Stimulated activated naive CD8-positive, alpha-beta T cell treated with anti-CD3 and anti-CD28 coated beads, Interleukin-15, amount 100 ng/mL, for 72 hours (primary cell): ENCODE results near the gene FAM120C.

Experiments
- ATAC-seq: fragments of 150-1000 bp; cut with Tn5 transposase; 2 replicates; pipeline ENCODE4 v1.10.0; 2021; ENCODE audit warnings: mild to moderate bottlenecking, moderate library complexity
- DNase-seq, 2 donors: peaks; one replicate each; pipeline ENCODE4 v3.0.0; 2021 to 2022
- H3K27ac Mint-ChIP-seq, 2 donors: one replicate each; pipeline ENCODE4 v1.8.0; 2022; ENCODE audit warnings: mild to moderate bottlenecking in 2 of 2, mixed read lengths in 2 of 2, moderate library complexity in 2 of 2
- H3K27me3 Mint-ChIP-seq: one replicate; pipeline ENCODE4 v1.8.0; 2022; ENCODE audit warnings: mixed read lengths
- H3K4me1 Mint-ChIP-seq: one replicate; pipeline ENCODE4 v1.8.0; 2022; ENCODE audit warnings: mild to moderate bottlenecking, mixed read lengths
- H3K4me3 Mint-ChIP-seq, 2 donors: one replicate each; pipeline ENCODE4 v1.8.0; 2022; ENCODE audit warnings: mild to moderate bottlenecking in 2 of 2, mixed read lengths in 2 of 2, moderate library complexity in 1 of 2
- H3K9me3 Mint-ChIP-seq, 2 donors: one replicate each; pipeline ENCODE4 v1.8.0; 2022; ENCODE audit warnings: mixed read lengths in 2 of 2

FAM120C gene

GRCh38 chrX:54173791-54174190 lies 9.3 kb downstream of the FAM120C start:
- Mint-ChIP-seq H3K27me3 (no peaks in the 10 kb centered on the region), H3K4me3 (no peak overlapping the region), H3K9me3 (peaks cover 0 to 4% of the 10 kb centered on the region in 2 donors), H3K27ac (peak overlapping the region in 1 of 2 donors; percentile 90), H3K4me1 (peaks cover 18% of the 10 kb centered on the region)
- no peak for DNase-seq
- ATAC-seq: no peak

- DNase-seq: no peak
- Mint-ChIP-seq H3K9me3 (peaks cover 0 to 4% of the 10 kb centered on the region in 2 donors), H3K27me3 (no peaks in the 10 kb centered on the region), H3K4me1 (peaks cover 10% of the 10 kb centered on the region), H3K4me3 (no peak overlapping the region), H3K27ac (no peak overlapping the region)
- no peak for ATAC-seq
Measured at GRCh38 chrX:54172455-54172854, 10.6 kb downstream of the FAM120C start.

- H3K4me1 Mint-ChIP-seq: peaks cover 2% of the 10 kb centered on the region
- H3K27ac Mint-ChIP-seq: no peak overlapping the region
- H3K27me3 Mint-ChIP-seq: no peaks in the 10 kb centered on the region
- ATAC-seq (no peak), DNase-seq (no peak)
- H3K9me3 Mint-ChIP-seq: peaks cover 0 to 4% of the 10 kb centered on the region in 2 donors
- no peak overlapping the region for H3K4me3 Mint-ChIP-seq
Measured at GRCh38 chrX:54171527-54172250, 11.4 kb downstream of the FAM120C start.

GRCh38 chrX:54171091-54171490 lies 12.0 kb downstream of the FAM120C start:
- H3K9me3 Mint-ChIP-seq: peaks cover 0 to 4% of the 10 kb centered on the region in 2 donors

GRCh38 chrX:54166915-54167314 lies 16.1 kb downstream of the FAM120C start:
- Mint-ChIP-seq H3K9me3 (no peaks in the 10 kb centered on the region), H3K4me1 (no peaks in the 10 kb centered on the region), H3K27me3 (no peaks in the 10 kb centered on the region), H3K27ac (no peak overlapping the region), H3K4me3 (no peak overlapping the region)
- DNase-seq: no peak
- ATAC-seq: no peak

More at GRCh38 chrX:54171091-54171490, 12.0 kb downstream of the FAM120C start:
- Mint-ChIP-seq H3K4me3 (no peak overlapping the region), H3K4me1 (no peaks in the 10 kb centered on the region), H3K27ac (no peak overlapping the region), H3K27me3 (no peaks in the 10 kb centered on the region)
- no peak for DNase-seq
- ATAC-seq: no peak

- H3K27ac Mint-ChIP-seq: no peak overlapping the region
- peaks cover 5% of the 10 kb centered on the region for H3K4me1 Mint-ChIP-seq
- DNase-seq: no peak
Measured at GRCh38 chrX:54157561-54157960, 25.5 kb downstream of the FAM120C start.

GRCh38 chrX:54134269-54134668 lies 48.8 kb downstream of the FAM120C start:
- H3K9me3 Mint-ChIP-seq: no peaks in the 10 kb centered on the region
- no peak overlapping the region for H3K4me3 Mint-ChIP-seq
- ATAC-seq: no peak
- no peak for DNase-seq
- no peaks in the 10 kb centered on the region for H3K27me3 Mint-ChIP-seq
- no peaks in the 10 kb centered on the region for H3K4me1 Mint-ChIP-seq
- H3K27ac Mint-ChIP-seq: no peak overlapping the region

More at GRCh38 chrX:54157561-54157960, 25.5 kb downstream of the FAM120C start:
- Mint-ChIP-seq H3K9me3 (no peaks in the 10 kb centered on the region), H3K27me3 (no peaks in the 10 kb centered on the region), H3K4me3 (no peak overlapping the region)
- no peak for ATAC-seq

- no peaks in the 10 kb centered on the region for H3K27me3 Mint-ChIP-seq
- no peaks in the 10 kb centered on the region for H3K4me1 Mint-ChIP-seq
- DNase-seq (no peak), ATAC-seq (no peak)
- H3K9me3 Mint-ChIP-seq: no peaks in the 10 kb centered on the region
- H3K4me3 Mint-ChIP-seq: no peak overlapping the region
- H3K27ac Mint-ChIP-seq: no peak overlapping the region
Measured at GRCh38 chrX:54116391-54116790, 66.7 kb downstream of the FAM120C start.

GRCh38 chrX:54093571-54093970 lies 89.5 kb downstream of the FAM120C start:
- Mint-ChIP-seq H3K4me1 (no peaks in the 10 kb centered on the region), H3K27me3 (no peaks in the 10 kb centered on the region), H3K27ac (no peak overlapping the region), H3K4me3 (no peak overlapping the region), H3K9me3 (no peaks in the 10 kb centered on the region)
- DNase-seq: no peak
- no peak for ATAC-seq

- Mint-ChIP-seq H3K27me3 (no peaks in the 10 kb centered on the region), H3K9me3 (no peaks in the 10 kb centered on the region), H3K4me3 (no peak overlapping the region), H3K4me1 (no peaks in the 10 kb centered on the region), H3K27ac (no peak overlapping the region)
- DNase-seq (no peak), ATAC-seq (no peak)
Measured at GRCh38 chrX:54093159-54093558, 89.9 kb downstream of the FAM120C start.

- Mint-ChIP-seq H3K27ac (no peak overlapping the region), H3K27me3 (no peaks in the 10 kb centered on the region), H3K4me3 (no peak overlapping the region), H3K4me1 (no peaks in the 10 kb centered on the region), H3K9me3 (no peaks in the 10 kb centered on the region)
- DNase-seq (no peak), ATAC-seq (no peak)
Measured at GRCh38 chrX:54090880-54091279, 92.2 kb downstream of the FAM120C start.

- Mint-ChIP-seq H3K4me3 (no peak overlapping the region), H3K4me1 (no peaks in the 10 kb centered on the region)
Measured at GRCh38 chrX:54089191-54089590, 93.9 kb downstream of the FAM120C start.

GRCh38 chrX:54087661-54088060 lies 95.4 kb downstream of the FAM120C start:
- ATAC-seq (no peak), DNase-seq (no peak)
- no peak overlapping the region for H3K4me3 Mint-ChIP-seq
- no peaks in the 10 kb centered on the region for H3K27me3 Mint-ChIP-seq
- H3K27ac Mint-ChIP-seq: no peak overlapping the region
- H3K4me1 Mint-ChIP-seq: no peaks in the 10 kb centered on the region
- no peaks in the 10 kb centered on the region for H3K9me3 Mint-ChIP-seq

More at GRCh38 chrX:54089191-54089590, 93.9 kb downstream of the FAM120C start:
- no peak for ATAC-seq
- H3K27ac Mint-ChIP-seq: no peak overlapping the region
- no peaks in the 10 kb centered on the region for H3K9me3 Mint-ChIP-seq
- DNase-seq: no peak
- H3K27me3 Mint-ChIP-seq: no peaks in the 10 kb centered on the region

GRCh38 chrX:54085666-54086065 lies 97.4 kb downstream of the FAM120C start:
- H3K27ac Mint-ChIP-seq: peak overlapping the region; percentile 76 to 79
- no peaks in the 10 kb centered on the region for H3K9me3 Mint-ChIP-seq
- H3K4me3 Mint-ChIP-seq: no peak overlapping the region
- no peaks in the 10 kb centered on the region for H3K27me3 Mint-ChIP-seq
- no peaks in the 10 kb centered on the region for H3K4me1 Mint-ChIP-seq
- ATAC-seq (no peak), DNase-seq (no peak)

GRCh38 chrX:54076903-54077302 lies 106.2 kb downstream of the FAM120C start:
- Mint-ChIP-seq H3K9me3 (no peaks in the 10 kb centered on the region), H3K4me1 (no peaks in the 10 kb centered on the region), H3K27me3 (no peaks in the 10 kb centered on the region), H3K27ac (no peak overlapping the region), H3K4me3 (no peak overlapping the region)
- no peak for DNase-seq
- no peak for ATAC-seq

- DNase-seq (no peak), ATAC-seq (no peak)
- H3K4me3 Mint-ChIP-seq: no peak overlapping the region
- no peaks in the 10 kb centered on the region for H3K9me3 Mint-ChIP-seq
- H3K4me1 Mint-ChIP-seq: no peaks in the 10 kb centered on the region
- no peak overlapping the region for H3K27ac Mint-ChIP-seq
- no peaks in the 10 kb centered on the region for H3K27me3 Mint-ChIP-seq
Measured at GRCh38 chrX:54074826-54075225, 108.2 kb downstream of the FAM120C start.

- Mint-ChIP-seq H3K9me3 (no peaks in the 10 kb centered on the region), H3K27me3 (no peaks in the 10 kb centered on the region), H3K4me3 (no peak overlapping the region), H3K27ac (peak overlapping the region in 1 of 2 donors; percentile 64), H3K4me1 (no peaks in the 10 kb centered on the region)
- no peak for ATAC-seq
- no peak for DNase-seq
Measured at GRCh38 chrX:54067766-54068165, 115.3 kb downstream of the FAM120C start.
